Measurements from ENCODE around the gene TMEM234.
A peak's percentile ranks its signal among the peaks of the same experiment; 100 is the strongest.
"Not testable (repeated sequence)": the region's sequence is repeated elsewhere in the genome, so short reads cannot be mapped to it uniquely, and the experiment has no call there.

Gene TMEM234

GRCh38 chr1:32221980-32222755 lies at the start of gene TMEM234, which contains the start of gene EIF3I:
Gene TMEM234, minus strand, starts transcription at chr1:32222353. Its CDS starts 31 bp downstream, at chr1:32222322.
Gene EIF3I, plus strand, starts transcription at chr1:32222407. Its CDS starts 35 bp downstream, at chr1:32222442.
- H3K27me3 Mint-ChIP-seq = no peaks in the 10 kb centered on the region
- DNase-seq (peak; percentile 86), ATAC-seq (replicated peaks) (peak; percentile 94 to 97)
- H3K36me3 Mint-ChIP-seq = peaks cover 17 to 44% of the 10 kb centered on the region in 2 donors
- H3K27ac Mint-ChIP-seq = peak within 1 kb of the TSS; percentile 98
- H3K4me3 Mint-ChIP-seq = peak within 1 kb of the TSS; percentile 96 to 99
- no peaks in the 10 kb centered on the region for H3K9me3 Mint-ChIP-seq
- H3K4me1 Mint-ChIP-seq = peaks cover 22 to 39% of the 10 kb centered on the region in 2 donors

GRCh38 chr1:32269744-32270143 lies 47.6 kb upstream of the TMEM234 start:
- Mint-ChIP-seq H3K27ac (no peak overlapping the region), H3K27me3 (no peaks in the 10 kb centered on the region), H3K4me3 (no peak overlapping the region), H3K36me3 (peaks cover 0 to 4% of the 10 kb centered on the region in 2 donors), H3K9me3 (no peaks in the 10 kb centered on the region), H3K4me1 (peaks cover 35 to 46% of the 10 kb centered on the region in 2 donors)
- DNase-seq = no peak
- no peak for ATAC-seq (replicated peaks)

- no peak overlapping the region for H3K4me3 Mint-ChIP-seq
- no peaks in the 10 kb centered on the region for H3K27me3 Mint-ChIP-seq
- no peaks in the 10 kb centered on the region for H3K9me3 Mint-ChIP-seq
- peaks cover 20 to 30% of the 10 kb centered on the region in 2 donors for H3K4me1 Mint-ChIP-seq
- H3K27ac Mint-ChIP-seq = peak overlapping the region; percentile 65
- no peak for DNase-seq
- peaks cover 0 to 4% of the 10 kb centered on the region in 2 donors for H3K36me3 Mint-ChIP-seq
- no peak for ATAC-seq (replicated peaks)
Measured at GRCh38 chr1:32266921-32267591, 44.9 kb upstream of the TMEM234 start.

- Mint-ChIP-seq H3K27ac (no peak overlapping the region), H3K4me3 (no peak overlapping the region), H3K36me3 (peaks cover 0 to 4% of the 10 kb centered on the region in 2 donors), H3K4me1 (peaks cover 17 to 26% of the 10 kb centered on the region in 2 donors), H3K9me3 (no peaks in the 10 kb centered on the region), H3K27me3 (no peaks in the 10 kb centered on the region)
- DNase-seq (no peak), ATAC-seq (replicated peaks) (no peak)
Measured at GRCh38 chr1:32265846-32266245, 43.7 kb upstream of the TMEM234 start.

- peaks cover 0 to 8% of the 10 kb centered on the region in 2 donors for H3K36me3 Mint-ChIP-seq
- H3K4me3 Mint-ChIP-seq = no peak overlapping the region
- H3K4me1 Mint-ChIP-seq = peaks cover 19 to 26% of the 10 kb centered on the region in 2 donors
- ATAC-seq (replicated peaks) = peak; percentile 78 to 81
- H3K9me3 Mint-ChIP-seq = no peaks in the 10 kb centered on the region
- DNase-seq = no peak
- no peak overlapping the region for H3K27ac Mint-ChIP-seq
- no peaks in the 10 kb centered on the region for H3K27me3 Mint-ChIP-seq
Measured at GRCh38 chr1:32263744-32264143, 41.6 kb upstream of the TMEM234 start.

GRCh38 chr1:32263236-32263593 lies 41.1 kb upstream of the TMEM234 start:
- H3K27ac Mint-ChIP-seq; DNase-seq; ATAC-seq (replicated peaks); H3K27me3 Mint-ChIP-seq; H3K4me3 Mint-ChIP-seq; H3K36me3 Mint-ChIP-seq; H3K9me3 Mint-ChIP-seq: not testable (repeated sequence)
- peaks cover 19 to 26% of the 10 kb centered on the region in 2 donors for H3K4me1 Mint-ChIP-seq

- Mint-ChIP-seq H3K4me1 (peaks cover 21 to 32% of the 10 kb centered on the region in 2 donors), H3K4me3 (no peak overlapping the region), H3K27me3 (no peaks in the 10 kb centered on the region), H3K27ac (no peak overlapping the region), H3K9me3 (no peaks in the 10 kb centered on the region), H3K36me3 (peaks cover 0 to 4% of the 10 kb centered on the region in 2 donors)
- DNase-seq = no peak
- no peak for ATAC-seq (replicated peaks)
Measured at GRCh38 chr1:32257227-32257508, 35.0 kb upstream of the TMEM234 start.

GRCh38 chr1:32256473-32257226 lies 34.5 kb upstream of the TMEM234 start:
- no peak overlapping the region for H3K4me3 Mint-ChIP-seq
- no peak for DNase-seq
- H3K27me3 Mint-ChIP-seq = no peaks in the 10 kb centered on the region
- peaks cover 0 to 8% of the 10 kb centered on the region in 2 donors for H3K36me3 Mint-ChIP-seq
- ATAC-seq (replicated peaks) = no peak
- H3K4me1 Mint-ChIP-seq = peaks cover 25 to 37% of the 10 kb centered on the region in 2 donors
- H3K9me3 Mint-ChIP-seq = no peaks in the 10 kb centered on the region
- H3K27ac Mint-ChIP-seq = peak overlapping the region; percentile 74

GRCh38 chr1:32255072-32256071 lies 33.2 kb upstream of the TMEM234 start:
- no peak for DNase-seq
- H3K4me1 Mint-ChIP-seq = peaks cover 35 to 50% of the 10 kb centered on the region in 2 donors
- ATAC-seq (replicated peaks) = no peak
- H3K4me3 Mint-ChIP-seq = no peak overlapping the region
- no peaks in the 10 kb centered on the region for H3K27me3 Mint-ChIP-seq
- no peaks in the 10 kb centered on the region for H3K9me3 Mint-ChIP-seq
- H3K27ac Mint-ChIP-seq = peak overlapping the region; percentile 67
- H3K36me3 Mint-ChIP-seq = peaks cover 0 to 7% of the 10 kb centered on the region in 2 donors

- peaks cover 60 to 83% of the 10 kb centered on the region in 2 donors for H3K4me1 Mint-ChIP-seq
- no peaks in the 10 kb centered on the region for H3K27me3 Mint-ChIP-seq
- H3K4me3 Mint-ChIP-seq = peak within 1 kb of the TSS; percentile 55 to 77
- DNase-seq (peak; percentile 68), ATAC-seq (replicated peaks) (peak; percentile 47 to 54)
- H3K9me3 Mint-ChIP-seq = no peaks in the 10 kb centered on the region
- H3K36me3 Mint-ChIP-seq = peaks cover 0 to 5% of the 10 kb centered on the region in 2 donors
- peak within 1 kb of the TSS; percentile 98 for H3K27ac Mint-ChIP-seq
Measured at GRCh38 chr1:32250893-32251716, 29.0 kb upstream of the TMEM234 start, which contains the start of gene LCK. Gene LCK, plus strand, starts transcription at chr1:32251265. Its CDS starts 23,065 bp downstream, at chr1:32274330.

GRCh38 chr1:32249831-32250525 lies 27.8 kb upstream of the TMEM234 start:
- no peaks in the 10 kb centered on the region for H3K27me3 Mint-ChIP-seq
- peaks cover 60 to 84% of the 10 kb centered on the region in 2 donors for H3K4me1 Mint-ChIP-seq
- peaks cover 0 to 5% of the 10 kb centered on the region in 2 donors for H3K36me3 Mint-ChIP-seq
- ATAC-seq (replicated peaks) (peak; percentile 80 to 85), DNase-seq (peak; percentile 88)
- H3K9me3 Mint-ChIP-seq = no peaks in the 10 kb centered on the region
- peak overlapping the region; percentile 98 for H3K27ac Mint-ChIP-seq
- peak overlapping the region; percentile 55 to 68 for H3K4me3 Mint-ChIP-seq

All from stimulated activated naive B cell treated with anti-CD40 and anti-IgM and Interleukin-4, amounts not matched to agents 10 μg/mL and 1 μg/mL and 100 μg/mL, for 72 hours (primary cell).